ENCODE measurements around the gene HAND2. TPM values are rescaled to one million over a fixed set of nuclear protein-coding genes. Genes with fewer than 3 reads are reported as not detected.
A peak's percentile ranks its signal among the peaks of the same experiment; 100 is the strongest.

HAND2 gene
- total and polyA plus RNA-seq, 2 of the 8 experiments (the other 6 are each of a cell fraction or from before 2014, with no cell fraction given), result 0.05 TPM; not detected in 1

DNA sequence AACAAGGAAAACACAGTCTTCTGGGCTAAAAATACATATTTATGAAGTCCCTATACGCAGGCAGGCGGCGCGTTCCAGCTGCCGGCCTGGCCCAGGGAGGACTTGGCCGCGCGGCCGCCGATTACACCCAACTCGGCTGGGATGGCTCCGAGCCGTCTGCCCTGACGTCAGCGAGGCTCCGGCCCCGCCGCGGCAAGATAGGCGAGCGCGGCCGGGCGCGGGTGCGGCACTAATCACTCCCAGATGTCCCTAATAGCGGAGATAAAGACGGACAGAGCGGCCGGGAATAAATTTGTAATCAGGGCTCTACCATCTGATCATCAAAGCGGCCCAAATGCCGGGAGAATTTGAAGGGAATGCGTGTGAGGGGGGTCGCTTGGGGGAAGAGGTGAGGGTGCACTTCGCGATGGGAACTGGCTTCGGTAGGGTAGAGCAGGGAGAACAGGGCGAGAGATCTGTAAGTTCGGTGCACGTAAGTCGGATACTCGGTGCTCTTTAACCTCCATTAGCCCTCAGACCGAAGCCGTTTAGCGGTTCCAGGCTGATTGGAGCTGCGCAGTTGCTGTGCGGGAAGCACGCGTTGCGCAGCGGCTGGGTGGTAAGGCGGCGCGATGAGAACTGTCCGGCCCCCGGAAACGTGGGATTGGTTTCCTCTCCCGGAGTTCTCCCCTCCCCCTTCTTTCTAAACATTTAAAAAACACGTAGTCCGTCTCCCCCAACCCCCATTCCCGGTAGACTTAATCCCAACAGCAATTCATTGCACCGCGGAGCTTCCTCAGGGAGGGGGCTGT lies 7.7 kb downstream of the HAND2 start (continued):
- TF ChIP-seq, protein P1, sequence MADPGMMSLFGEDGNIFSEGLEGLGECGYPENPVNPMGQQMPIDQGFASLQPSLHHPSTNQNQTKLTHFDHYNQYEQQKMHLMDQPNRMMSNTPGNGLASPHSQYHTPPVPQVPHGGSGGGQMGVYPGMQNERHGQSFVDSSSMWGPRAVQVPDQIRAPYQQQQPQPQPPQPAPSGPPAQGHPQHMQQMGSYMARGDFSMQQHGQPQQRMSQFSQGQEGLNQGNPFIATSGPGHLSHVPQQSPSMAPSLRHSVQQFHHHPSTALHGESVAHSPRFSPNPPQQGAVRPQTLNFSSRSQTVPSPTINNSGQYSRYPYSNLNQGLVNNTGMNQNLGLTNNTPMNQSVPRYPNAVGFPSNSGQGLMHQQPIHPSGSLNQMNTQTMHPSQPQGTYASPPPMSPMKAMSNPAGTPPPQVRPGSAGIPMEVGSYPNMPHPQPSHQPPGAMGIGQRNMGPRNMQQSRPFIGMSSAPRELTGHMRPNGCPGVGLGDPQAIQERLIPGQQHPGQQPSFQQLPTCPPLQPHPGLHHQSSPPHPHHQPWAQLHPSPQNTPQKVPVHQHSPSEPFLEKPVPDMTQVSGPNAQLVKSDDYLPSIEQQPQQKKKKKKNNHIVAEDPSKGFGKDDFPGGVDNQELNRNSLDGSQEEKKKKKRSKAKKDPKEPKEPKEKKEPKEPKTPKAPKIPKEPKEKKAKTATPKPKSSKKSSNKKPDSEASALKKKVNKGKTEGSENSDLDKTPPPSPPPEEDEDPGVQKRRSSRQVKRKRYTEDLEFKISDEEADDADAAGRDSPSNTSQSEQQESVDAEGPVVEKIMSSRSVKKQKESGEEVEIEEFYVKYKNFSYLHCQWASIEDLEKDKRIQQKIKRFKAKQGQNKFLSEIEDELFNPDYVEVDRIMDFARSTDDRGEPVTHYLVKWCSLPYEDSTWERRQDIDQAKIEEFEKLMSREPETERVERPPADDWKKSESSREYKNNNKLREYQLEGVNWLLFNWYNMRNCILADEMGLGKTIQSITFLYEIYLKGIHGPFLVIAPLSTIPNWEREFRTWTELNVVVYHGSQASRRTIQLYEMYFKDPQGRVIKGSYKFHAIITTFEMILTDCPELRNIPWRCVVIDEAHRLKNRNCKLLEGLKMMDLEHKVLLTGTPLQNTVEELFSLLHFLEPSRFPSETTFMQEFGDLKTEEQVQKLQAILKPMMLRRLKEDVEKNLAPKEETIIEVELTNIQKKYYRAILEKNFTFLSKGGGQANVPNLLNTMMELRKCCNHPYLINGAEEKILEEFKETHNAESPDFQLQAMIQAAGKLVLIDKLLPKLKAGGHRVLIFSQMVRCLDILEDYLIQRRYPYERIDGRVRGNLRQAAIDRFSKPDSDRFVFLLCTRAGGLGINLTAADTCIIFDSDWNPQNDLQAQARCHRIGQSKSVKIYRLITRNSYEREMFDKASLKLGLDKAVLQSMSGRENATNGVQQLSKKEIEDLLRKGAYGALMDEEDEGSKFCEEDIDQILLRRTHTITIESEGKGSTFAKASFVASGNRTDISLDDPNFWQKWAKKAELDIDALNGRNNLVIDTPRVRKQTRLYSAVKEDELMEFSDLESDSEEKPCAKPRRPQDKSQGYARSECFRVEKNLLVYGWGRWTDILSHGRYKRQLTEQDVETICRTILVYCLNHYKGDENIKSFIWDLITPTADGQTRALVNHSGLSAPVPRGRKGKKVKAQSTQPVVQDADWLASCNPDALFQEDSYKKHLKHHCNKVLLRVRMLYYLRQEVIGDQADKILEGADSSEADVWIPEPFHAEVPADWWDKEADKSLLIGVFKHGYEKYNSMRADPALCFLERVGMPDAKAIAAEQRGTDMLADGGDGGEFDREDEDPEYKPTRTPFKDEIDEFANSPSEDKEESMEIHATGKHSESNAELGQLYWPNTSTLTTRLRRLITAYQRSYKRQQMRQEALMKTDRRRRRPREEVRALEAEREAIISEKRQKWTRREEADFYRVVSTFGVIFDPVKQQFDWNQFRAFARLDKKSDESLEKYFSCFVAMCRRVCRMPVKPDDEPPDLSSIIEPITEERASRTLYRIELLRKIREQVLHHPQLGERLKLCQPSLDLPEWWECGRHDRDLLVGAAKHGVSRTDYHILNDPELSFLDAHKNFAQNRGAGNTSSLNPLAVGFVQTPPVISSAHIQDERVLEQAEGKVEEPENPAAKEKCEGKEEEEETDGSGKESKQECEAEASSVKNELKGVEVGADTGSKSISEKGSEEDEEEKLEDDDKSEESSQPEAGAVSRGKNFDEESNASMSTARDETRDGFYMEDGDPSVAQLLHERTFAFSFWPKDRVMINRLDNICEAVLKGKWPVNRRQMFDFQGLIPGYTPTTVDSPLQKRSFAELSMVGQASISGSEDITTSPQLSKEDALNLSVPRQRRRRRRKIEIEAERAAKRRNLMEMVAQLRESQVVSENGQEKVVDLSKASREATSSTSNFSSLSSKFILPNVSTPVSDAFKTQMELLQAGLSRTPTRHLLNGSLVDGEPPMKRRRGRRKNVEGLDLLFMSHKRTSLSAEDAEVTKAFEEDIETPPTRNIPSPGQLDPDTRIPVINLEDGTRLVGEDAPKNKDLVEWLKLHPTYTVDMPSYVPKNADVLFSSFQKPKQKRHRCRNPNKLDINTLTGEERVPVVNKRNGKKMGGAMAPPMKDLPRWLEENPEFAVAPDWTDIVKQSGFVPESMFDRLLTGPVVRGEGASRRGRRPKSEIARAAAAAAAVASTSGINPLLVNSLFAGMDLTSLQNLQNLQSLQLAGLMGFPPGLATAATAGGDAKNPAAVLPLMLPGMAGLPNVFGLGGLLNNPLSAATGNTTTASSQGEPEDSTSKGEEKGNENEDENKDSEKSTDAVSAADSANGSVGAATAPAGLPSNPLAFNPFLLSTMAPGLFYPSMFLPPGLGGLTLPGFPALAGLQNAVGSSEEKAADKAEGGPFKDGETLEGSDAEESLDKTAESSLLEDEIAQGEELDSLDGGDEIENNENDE (IDR thresholded peaks at IDR 0.05; ENCODE audit: insufficient replicate concordance, low read length), result no peak
- TF ChIP-seq CTBP2 (IDR thresholded peaks at IDR 0.05; ENCODE audit: borderline replicate concordance, insufficient read depth, insufficient read length, low read length), result peak; percentile 64
- TF ChIP-seq RAD21 (IDR thresholded peaks at IDR 0.05 in 1 of 2, conservative IDR thresholded peaks at IDR 0.05 in 1 of 2; ENCODE audit: low read depth in 2 of 2, low read length in 2 of 2), result no peak
- no peak for TF ChIP-seq CHD2 (IDR thresholded peaks at IDR 0.05; ENCODE audit: low read length)
- no peak for TF ChIP-seq SRF (IDR thresholded peaks at IDR 0.05; ENCODE audit: low read depth, low read length)
- TF ChIP-seq RBBP5 (IDR thresholded peaks at IDR 0.05; ENCODE audit: borderline replicate concordance, low read depth, low read length), result no peak
- TF ChIP-seq KDM1A (IDR thresholded peaks at IDR 0.05; ENCODE audit: borderline replicate concordance, low read length), result peak; percentile 31
- peak; percentile 76 for TF ChIP-seq CREB1 (IDR thresholded peaks at IDR 0.05)
- TF ChIP-seq SUZ12 (IDR thresholded peaks at IDR 0.05; ENCODE audit: low read length), result peak; percentile 87
- TF ChIP-seq TAF1 (IDR thresholded peaks at IDR 0.05; ENCODE audit: low read depth, low read length), result no peak
